CD8-positive, alpha-beta memory T cell (primary cell): ENCODE results near the gene DUSP10. TPM values are rescaled to one million over a fixed set of nuclear protein-coding genes. Genes with fewer than 3 reads are reported as not detected.
A peak's percentile ranks its signal among the peaks of the same experiment; 100 is the strongest.

Experiments
- CTCF ChIA-PET: fragments of 350-600 bp; sonication (Branson Sonifier 250); formaldehyde crosslinking; loops from one replicate; lab custom pipeline; 2021; ENCODE audit warnings: antibody characterized with exemption; lab: Charles Lee
- POLR2A ChIA-PET: fragments of 350-600 bp; sonication (Branson Sonifier 250); formaldehyde crosslinking; loops from one replicate; lab custom pipeline; 2021; ENCODE audit warnings: antibody characterized with exemption; lab: Charles Lee
- DNase-seq, 5 donors: peaks; one replicate each; pipeline versions ENCODE4 v3.0.0 to v3.0.0-alpha.2; 2020 to 2022; ENCODE audit warnings: mixed read lengths in 1 of 5
- H3K27ac ChIP-seq: one replicate; pipeline ENCODE4 v1.7.0; 2013; ENCODE audit warnings: low read depth, mild to moderate bottlenecking, low read length, moderate library complexity
- H3K27me3 ChIP-seq: 2 replicates; pipeline ENCODE4 v1.7.0; 2013; ENCODE audit warnings: low read length, mild to moderate bottlenecking; ENCODE audit not compliant: insufficient read depth, poor library complexity, severe bottlenecking
- H3K36me3 ChIP-seq: 2 replicates; pipeline ENCODE4 v1.7.0; 2013; ENCODE audit warnings: mild to moderate bottlenecking, low read length, moderate library complexity; ENCODE audit not compliant: insufficient read depth
- H3K4me1 ChIP-seq: 2 replicates; pipeline ENCODE4 v1.7.0; 2013; ENCODE audit warnings: mild to moderate bottlenecking, low read length, moderate library complexity; ENCODE audit not compliant: insufficient read depth
- H3K4me3 ChIP-seq: 2 replicates; pipeline ENCODE4 v1.7.0; 2013; ENCODE audit warnings: mild to moderate bottlenecking, low read length
- H3K9me3 ChIP-seq: 2 replicates; pipeline ENCODE4 v1.7.0; 2013; ENCODE audit warnings: mild to moderate bottlenecking, low read length
- H3K27ac Mint-ChIP-seq, 8 donors: one replicate each; pipeline ENCODE4 v1.8.0; 2020 to 2021; ENCODE audit warnings: mixed read lengths in 8 of 8, mild to moderate bottlenecking in 6 of 8, inconsistent platforms in 3 of 8, moderate library complexity in 3 of 8
- H3K27me3 Mint-ChIP-seq, 2 donors: one replicate each; pipeline ENCODE4 v1.8.0; 2020 to 2021; ENCODE audit warnings: mixed read lengths in 2 of 2, mild to moderate bottlenecking in 1 of 2, moderate library complexity in 1 of 2
- H3K36me3 Mint-ChIP-seq, 3 donors: one replicate each; pipeline ENCODE4 v1.8.0; 2020 to 2021; ENCODE audit warnings: mixed read lengths in 3 of 3, inconsistent platforms in 1 of 3, mild to moderate bottlenecking in 1 of 3
- H3K4me1 Mint-ChIP-seq, 3 donors: one replicate each; pipeline ENCODE4 v1.8.0; 2020 to 2021; ENCODE audit warnings: mixed read lengths in 3 of 3, inconsistent platforms in 1 of 3, mild to moderate bottlenecking in 1 of 3
- H3K4me3 Mint-ChIP-seq, 7 donors: one replicate each; pipeline ENCODE4 v1.8.0; 2020 to 2021; ENCODE audit warnings: mixed read lengths in 7 of 7, mild to moderate bottlenecking in 6 of 7, moderate library complexity in 4 of 7, inconsistent platforms in 2 of 7
- H3K9me3 Mint-ChIP-seq, 5 donors: one replicate each; pipeline ENCODE4 v1.8.0; 2020 to 2022; ENCODE audit warnings: mixed read lengths in 5 of 5, mild to moderate bottlenecking in 3 of 5, moderate library complexity in 2 of 5, inconsistent platforms in 1 of 5
- polyA plus RNA-seq: library from polyadenylated mRNA; unstranded; fragments of 300-500 nt; fragmentation: Illumina TruSeq; gene quantifications from one replicate; pipeline ENCODE4 v1.2.3, GENCODE V29; 2021
- total RNA-seq, 2 experiments: library from RNA; stranded (reverse); gene quantifications; one replicate each; pipeline ENCODE4 v1.2.3, GENCODE V29; 2021

Gene DUSP10
- total and polyA plus RNA-seq, 3 experiments from 2014 or later: 8.0 to 25.4 (median 23.7) TPM

- peak; percentile 53 to 85 (median 54) for DNase-seq
- peak overlapping the region; percentile 60 for H3K27ac ChIP-seq
- peak overlapping the region in 4 of 7 donors; percentile 1 to 38 (median 37) for H3K4me3 Mint-ChIP-seq
- peaks cover 68 to 79% (median 72%) of the 10 kb centered on the region in 3 donors for H3K4me1 Mint-ChIP-seq
- no peaks in the 10 kb centered on the region for H3K9me3 Mint-ChIP-seq
- POLR2A ChIA-PET: interaction anchor here (0.6 to 1.4 kb wide), 3 partner anchors 32 to 75 kb away, joined by 3 to 11 read pairs (median 10); partner anchors contain the start of gene DUSP10
- H3K36me3 ChIP-seq: peaks cover 7% of the 10 kb centered on the region
- peak overlapping the region; percentile 39 to 97 (median 93) for H3K27ac Mint-ChIP-seq
- no peaks in the 10 kb centered on the region for H3K9me3 ChIP-seq
- H3K27me3 Mint-ChIP-seq: no peaks in the 10 kb centered on the region
- peaks cover 5 to 20% (median 6%) of the 10 kb centered on the region in 3 donors for H3K36me3 Mint-ChIP-seq
- peaks cover 65% of the 10 kb centered on the region for H3K4me1 ChIP-seq
- CTCF ChIA-PET: interaction anchor here (1.6 to 3.7 kb wide), 2 partner anchors 33 to 71 kb away, joined by 3 to 22 read pairs; partner anchors contain the start of gene DUSP10
- H3K27me3 ChIP-seq: no peaks in the 10 kb centered on the region
- no peak overlapping the region for H3K4me3 ChIP-seq
Observed at GRCh38 chr1:221708987-221709386, 32.9 kb downstream of the DUSP10 start.

GRCh38 chr1:221708076-221708571 is 33.8 kb downstream of the DUSP10 start:
- DNase-seq: peak in 4 of 5 donors; percentile 36 to 70 (median 68)
- Histone ChIP-seq H3K27me3 (no peaks in the 10 kb centered on the region), H3K9me3 (no peaks in the 10 kb centered on the region), H3K4me3 (no peak overlapping the region), H3K27ac (peak overlapping the region; percentile 60), H3K36me3 (peaks cover 7% of the 10 kb centered on the region), H3K4me1 (peaks cover 57% of the 10 kb centered on the region)
- CTCF ChIA-PET: interaction anchor here (1.0 to 3.7 kb wide), 3 partner anchors 34 to 255 kb away, joined by 3 to 22 read pairs (median 3); partner anchors contain the start of gene DUSP10
- peaks cover 60 to 71% (median 64%) of the 10 kb centered on the region in 3 donors for H3K4me1 Mint-ChIP-seq
- H3K4me3 Mint-ChIP-seq: peak overlapping the region in 6 of 7 donors; percentile 0 to 38 (median 20)
- peaks cover 5 to 28% (median 6%) of the 10 kb centered on the region in 3 donors for H3K36me3 Mint-ChIP-seq
- H3K9me3 Mint-ChIP-seq: no peaks in the 10 kb centered on the region
- POLR2A ChIA-PET: interaction anchor here (0.6 to 1.4 kb wide), 3 partner anchors 34 to 144 kb away, joined by 3 to 10 read pairs (median 3); partner anchors contain the start of gene DUSP10
- H3K27me3 Mint-ChIP-seq: no peaks in the 10 kb centered on the region
- peak overlapping the region; percentile 39 to 97 (median 93) for H3K27ac Mint-ChIP-seq

GRCh38 chr1:221706876-221707582 is 34.9 kb downstream of the DUSP10 start:
- H3K4me3 ChIP-seq: no peak overlapping the region
- H3K9me3 ChIP-seq: no peaks in the 10 kb centered on the region
- peak overlapping the region in 2 of 7 donors; percentile 8 to 52 for H3K4me3 Mint-ChIP-seq
- peaks cover 10 to 37% (median 10%) of the 10 kb centered on the region in 3 donors for H3K36me3 Mint-ChIP-seq
- H3K36me3 ChIP-seq: peaks cover 7% of the 10 kb centered on the region
- ChIA-PET POLR2A (no interaction called here), CTCF (interaction anchor here (0.7 to 3.7 kb wide), 3 partner anchors 35 to 257 kb away, joined by 3 to 22 read pairs (median 3); partner anchors contain the start of gene DUSP10)
- no peaks in the 10 kb centered on the region for H3K27me3 ChIP-seq
- no peak overlapping the region for H3K27ac ChIP-seq
- H3K9me3 Mint-ChIP-seq: no peaks in the 10 kb centered on the region
- no peak for DNase-seq
- peaks cover 50 to 60% (median 53%) of the 10 kb centered on the region in 3 donors for H3K4me1 Mint-ChIP-seq
- H3K27me3 Mint-ChIP-seq: no peaks in the 10 kb centered on the region
- peak overlapping the region in 4 of 8 donors; percentile 34 to 97 (median 74) for H3K27ac Mint-ChIP-seq
- H3K4me1 ChIP-seq: peaks cover 46% of the 10 kb centered on the region

GRCh38 chr1:221706191-221706590 is 35.7 kb downstream of the DUSP10 start:
- Histone ChIP-seq H3K27ac (no peak overlapping the region), H3K4me1 (peaks cover 38% of the 10 kb centered on the region), H3K9me3 (no peaks in the 10 kb centered on the region), H3K4me3 (no peak overlapping the region), H3K36me3 (peaks cover 7% of the 10 kb centered on the region), H3K27me3 (no peaks in the 10 kb centered on the region)
- Mint-ChIP-seq H3K4me1 (peaks cover 42 to 51% (median 44%) of the 10 kb centered on the region in 3 donors), H3K9me3 (no peaks in the 10 kb centered on the region), H3K4me3 (peak overlapping the region in 2 of 7 donors; percentile 38 to 57), H3K36me3 (peaks cover 14 to 42% (median 14%) of the 10 kb centered on the region in 3 donors), H3K27ac (peak overlapping the region in 1 of 8 donors; percentile 79), H3K27me3 (no peaks in the 10 kb centered on the region)
- CTCF ChIA-PET: interaction anchor here (0.7 to 3.7 kb wide), 2 partner anchors 36 to 75 kb away, joined by 3 to 22 read pairs; partner anchors contain the start of gene DUSP10
- POLR2A ChIA-PET: no interaction called here
- DNase-seq: no peak

GRCh38 chr1:221704306-221704705 is 37.6 kb downstream of the DUSP10 start:
- peaks cover 7% of the 10 kb centered on the region for H3K36me3 ChIP-seq
- POLR2A ChIA-PET: interaction anchor here (1.0 kb wide), 1 partner anchor 23 kb away, joined by 7 read pairs; no protein-coding TSS in a partner anchor
- Mint-ChIP-seq H3K4me1 (peaks cover 28 to 34% (median 29%) of the 10 kb centered on the region in 3 donors), H3K4me3 (no peak overlapping the region), H3K27ac (peak overlapping the region in 1 of 8 donors; percentile 40), H3K36me3 (peaks cover 14 to 42% (median 14%) of the 10 kb centered on the region in 3 donors), H3K9me3 (no peaks in the 10 kb centered on the region), H3K27me3 (no peaks in the 10 kb centered on the region)
- H3K4me1 ChIP-seq: peaks cover 27% of the 10 kb centered on the region
- CTCF ChIA-PET: no interaction called here
- no peaks in the 10 kb centered on the region for H3K9me3 ChIP-seq
- H3K4me3 ChIP-seq: no peak overlapping the region
- no peaks in the 10 kb centered on the region for H3K27me3 ChIP-seq
- no peak for DNase-seq
- H3K27ac ChIP-seq: no peak overlapping the region

- ChIA-PET POLR2A (interaction anchor here (0.6 kb wide), 1 partner anchor 940 kb away, joined by 3 read pairs; no protein-coding TSS in a partner anchor), CTCF (interaction anchor here (1.2 to 1.7 kb wide), 2 partner anchors 11 to 40 kb away, joined by 3 to 5 read pairs; partner anchors contain the start of gene DUSP10)
- no peaks in the 10 kb centered on the region for H3K27me3 Mint-ChIP-seq
- DNase-seq: no peak
- Histone ChIP-seq H3K4me3 (no peak overlapping the region), H3K27me3 (no peaks in the 10 kb centered on the region), H3K36me3 (peaks cover 7% of the 10 kb centered on the region), H3K9me3 (no peaks in the 10 kb centered on the region), H3K4me1 (peaks cover 6% of the 10 kb centered on the region), H3K27ac (no peak overlapping the region)
- H3K4me1 Mint-ChIP-seq: peaks cover 15 to 26% (median 16%) of the 10 kb centered on the region in 3 donors
- peak overlapping the region in 1 of 8 donors; percentile 33 for H3K27ac Mint-ChIP-seq
- H3K36me3 Mint-ChIP-seq: peaks cover 14 to 42% (median 14%) of the 10 kb centered on the region in 3 donors
- H3K4me3 Mint-ChIP-seq: no peak overlapping the region
- no peaks in the 10 kb centered on the region for H3K9me3 Mint-ChIP-seq
Observed at GRCh38 chr1:221701570-221702186, 40.2 kb downstream of the DUSP10 start.

- Mint-ChIP-seq H3K4me1 (peaks cover 12 to 22% (median 13%) of the 10 kb centered on the region in 3 donors), H3K36me3 (peaks cover 14 to 39% (median 14%) of the 10 kb centered on the region in 3 donors), H3K27ac (no peak overlapping the region), H3K27me3 (no peaks in the 10 kb centered on the region), H3K9me3 (no peaks in the 10 kb centered on the region), H3K4me3 (no peak overlapping the region)
- Histone ChIP-seq H3K4me1 (peaks cover 4% of the 10 kb centered on the region), H3K36me3 (peaks cover 6% of the 10 kb centered on the region), H3K9me3 (no peaks in the 10 kb centered on the region), H3K27ac (no peak overlapping the region), H3K4me3 (no peak overlapping the region), H3K27me3 (no peaks in the 10 kb centered on the region)
- DNase-seq: no peak
- ChIA-PET CTCF (interaction anchor here (1.7 kb wide), 1 partner anchor 11 kb away, joined by 5 read pairs; no protein-coding TSS in a partner anchor), POLR2A (no interaction called here)
Observed at GRCh38 chr1:221700948-221701347, 40.9 kb downstream of the DUSP10 start.
